Loucy (cell line): ENCODE data around the gene RAD51B.

Experiments
- CTCF ChIP-seq: fragments of 200-600 bp; sonication (generic); conservative IDR thresholded peaks from 2 replicates; pipeline ENCODE4 v1.5.1; 2014; ENCODE audit warnings: mild to moderate bottlenecking, antibody characterized with exemption, low read length
- EZH2phosphoT487 ChIP-seq: fragments of 200-600 bp; IDR thresholded peaks from 2 replicates; pipeline ENCODE4 v1.6.1; 2018; ENCODE audit warnings: antibody characterized with exemption, mild to moderate bottlenecking, moderate library complexity, borderline replicate concordance

DNA sequence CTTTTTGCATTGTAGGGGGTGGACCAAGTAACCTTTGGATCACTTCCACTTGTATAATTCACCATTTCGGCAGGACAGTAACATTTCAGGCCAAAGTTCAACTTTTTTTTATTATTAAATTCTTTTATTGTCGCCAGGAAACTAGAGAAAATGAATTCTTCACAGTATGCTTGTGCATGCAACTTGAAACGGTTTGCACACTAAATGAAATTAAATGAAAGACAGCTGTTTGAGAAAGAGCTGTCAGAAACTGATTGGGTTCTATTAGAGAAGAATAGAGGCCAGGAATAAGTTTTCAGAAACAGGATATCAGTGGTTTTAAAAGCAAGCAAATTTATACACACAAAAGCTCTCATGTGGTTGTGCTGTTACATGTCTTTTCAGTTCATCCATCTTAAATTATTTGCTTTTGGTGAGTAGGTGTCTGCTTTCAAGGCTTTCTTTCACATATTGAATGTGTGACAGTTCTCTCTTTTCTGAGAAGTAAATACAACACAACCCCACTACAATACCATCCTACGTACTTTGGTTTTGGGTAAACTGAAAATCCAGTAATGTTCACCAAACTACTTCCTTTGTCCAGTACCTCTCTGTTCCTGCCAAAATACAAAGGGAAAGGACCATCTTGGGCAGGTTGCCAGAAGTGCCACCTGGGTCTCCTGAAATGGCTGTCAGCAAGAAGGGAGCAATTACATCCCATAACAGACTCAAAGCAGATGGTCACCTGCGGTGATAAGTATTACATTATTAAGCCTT is 291.7 kb downstream of the RAD51B start:
- TF ChIP-seq EZH2phosphoT487 (no peak), CTCF (no peak)
